SK-N-MC (cell line): ENCODE results near the gene VPS39.

Experiments used
- EZH2 ChIP-seq: fragments of 200-600 bp; sonication (generic); IDR thresholded peaks from one replicate; pipeline ENCODE4 v1.6.1; 2017; ENCODE audit warnings: antibody characterized with exemption
- FOXP2 ChIP-seq: optimal IDR thresholded peaks from 2 replicates; pipeline ENCODE3; 2011; ENCODE audit warnings: mild to moderate bottlenecking, moderate library complexity; ENCODE audit not compliant: insufficient read depth; ENCODE audit errors: extremely low read length, control extremely low read depth
- POLR2AphosphoS5 ChIP-seq: IDR thresholded peaks from 2 replicates; pipeline ENCODE4 v1.6.1; 2012; ENCODE audit warnings: mild to moderate bottlenecking, low read depth, low read length, borderline replicate concordance

DNA sequence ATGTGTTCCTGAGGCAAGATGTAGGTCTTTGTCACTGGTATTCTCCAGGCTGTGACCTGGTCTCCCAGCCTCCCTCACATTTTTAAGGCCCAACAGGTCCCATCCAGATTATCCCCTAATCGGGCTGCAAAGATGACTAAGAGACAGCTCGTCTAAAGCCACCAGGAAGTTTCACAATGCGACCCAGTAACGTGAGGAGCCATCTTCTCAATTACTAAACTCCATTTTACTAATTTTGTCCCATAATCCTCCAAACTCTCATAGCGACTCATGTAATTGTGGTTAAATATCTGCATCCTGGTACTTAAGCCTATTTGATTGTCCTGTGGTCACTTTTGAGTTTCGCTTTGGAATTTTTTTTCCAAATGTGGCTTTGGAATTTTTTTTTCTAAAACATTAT lies 43.0 kb downstream of the VPS39 start:
- TF ChIP-seq POLR2AphosphoS5 (no peak), EZH2 (no peak), FOXP2 (no peak)
